ENCODE data around the gene STK10.

DNA sequence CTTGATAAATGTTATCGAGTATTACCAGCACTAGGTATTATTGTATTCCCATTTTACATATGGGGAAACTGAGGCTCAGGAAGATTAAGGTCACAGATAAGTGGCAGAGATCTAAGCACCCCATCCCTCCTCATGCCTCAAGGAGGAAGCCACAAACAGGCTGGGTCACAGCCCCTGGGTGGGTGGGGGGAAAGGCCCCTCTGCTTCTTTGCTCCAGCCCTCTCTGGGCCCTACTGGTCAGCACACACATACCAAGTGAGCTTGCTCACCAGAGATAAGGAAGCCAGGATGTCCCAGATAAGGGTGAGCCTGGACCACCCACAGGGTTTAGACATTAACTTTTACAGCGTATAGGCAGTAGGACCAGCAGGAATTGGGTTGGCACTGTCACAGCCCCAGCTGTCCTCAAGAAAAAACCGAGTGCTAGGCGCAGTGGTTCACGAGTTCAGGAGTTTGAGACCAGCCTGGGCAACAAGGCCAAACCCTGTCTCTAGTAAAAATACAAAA is 45.3 kb downstream of the STK10 start:
- TF ChIP-seq GATA3 (IDR thresholded peaks at IDR 0.05; ENCODE audit: low read depth, low read length) (no peak), GATA2 (IDR thresholded peaks at IDR 0.05; ENCODE audit: low read depth, low read length) (no peak)

Data from SH-SY5Y (cell line).